PFSK-1 (cell line): ENCODE measurements around the gene TOP2B.

ENCODE experiments used
- FOXP2 ChIP-seq: optimal IDR thresholded peaks from 2 replicates; pipeline ENCODE3; 2011; ENCODE audit warnings: borderline replicate concordance, control low read depth, inconsistent platforms; ENCODE audit not compliant: insufficient read depth; ENCODE audit errors: extremely low read length, extremely low read depth
- POLR2AphosphoS5 ChIP-seq: IDR thresholded peaks from 2 replicates; pipeline ENCODE4 v1.6.1; 2012; ENCODE audit warnings: low read depth, mild to moderate bottlenecking, control low read depth, low read length, moderate library complexity
- REST ChIP-seq, 2 experiments: IDR thresholded peaks; 2 replicates each; pipeline versions ENCODE4 v1.6.1 to v1.8.0; 2011 to 2012; ENCODE audit warnings: low read depth in 2 of 2, low read length in 2 of 2, control low read depth in 1 of 2, inconsistent platforms in 1 of 2, mild to moderate bottlenecking in 1 of 2, moderate library complexity in 1 of 2; ENCODE audit not compliant: insufficient read depth in 1 of 2
- SIN3A ChIP-seq: IDR thresholded peaks from 2 replicates; pipeline ENCODE4 v1.6.1; 2012; ENCODE audit warnings: mild to moderate bottlenecking, low read length, moderate library complexity, borderline replicate concordance; ENCODE audit not compliant: insufficient read depth
- TAF1 ChIP-seq: IDR thresholded peaks from 2 replicates; pipeline ENCODE4 v1.6.1; 2012; ENCODE audit warnings: low read length, control low read depth, borderline replicate concordance; ENCODE audit not compliant: insufficient read depth

The TOP2B gene

GRCh38 chr3:25580534-25580933, 84.2 kb downstream of the TOP2B start:
- no peak for TF ChIP-seq REST (IDR thresholded peaks at IDR 0.05; ENCODE audit: insufficient read depth in 1 of 2, low read depth in 2 of 2, low read length in 2 of 2)
- no peak for TF ChIP-seq FOXP2
- no peak for TF ChIP-seq SIN3A
- no peak for TF ChIP-seq POLR2AphosphoS5
- TF ChIP-seq TAF1: no peak

GRCh38 chr3:25578059-25578458, 86.6 kb downstream of the TOP2B start:
- TF ChIP-seq SIN3A: no peak
- TF ChIP-seq TAF1: no peak
- TF ChIP-seq REST (IDR thresholded peaks at IDR 0.05; ENCODE audit: insufficient read depth in 1 of 2, low read depth in 2 of 2, low read length in 2 of 2): no peak
- no peak for TF ChIP-seq FOXP2
- TF ChIP-seq POLR2AphosphoS5: no peak

- TF ChIP-seq TAF1: no peak
- TF ChIP-seq REST (IDR thresholded peaks at IDR 0.05; ENCODE audit: insufficient read depth in 1 of 2, low read depth in 2 of 2, low read length in 2 of 2): no peak
- TF ChIP-seq SIN3A: no peak
- TF ChIP-seq POLR2AphosphoS5: no peak
- TF ChIP-seq FOXP2: no peak
Observed at GRCh38 chr3:25576831-25577454, 87.8 kb downstream of the TOP2B start.

- TF ChIP-seq SIN3A (no peak), POLR2AphosphoS5 (no peak), FOXP2 (no peak), REST (IDR thresholded peaks at IDR 0.05; ENCODE audit: insufficient read depth in 1 of 2, low read depth in 2 of 2, low read length in 2 of 2) (no peak), TAF1 (no peak)
Observed at GRCh38 chr3:25576146-25576545, 88.6 kb downstream of the TOP2B start.

GRCh38 chr3:25575001-25575400, 89.7 kb downstream of the TOP2B start:
- TF ChIP-seq TAF1 (no peak), REST (IDR thresholded peaks at IDR 0.05; ENCODE audit: insufficient read depth in 1 of 2, low read depth in 2 of 2, low read length in 2 of 2) (no peak), POLR2AphosphoS5 (no peak)
